C4-2B (cell line): ENCODE data around the gene UGT1A9.

Source experiments
- H3K27ac ChIP-seq: fragments of 450-650 bp; 2 replicates; pipeline ENCODE4 v1.5.1; 2017
- CTCF ChIP-seq: fragments of 450-650 bp; conservative IDR thresholded peaks from 2 replicates; pipeline ENCODE4 v1.5.1; 2017; ENCODE audit warnings: mild to moderate bottlenecking
- ZFX ChIP-seq: fragments of 450-650 bp; IDR thresholded peaks from 2 replicates; pipeline ENCODE4 v1.6.1; 2017

The UGT1A9 gene

GRCh38 chr2:233712611-233713261 is 41.0 kb downstream of the UGT1A9 start, which contains the start of gene UGT1A5:
Gene UGT1A5, plus strand, starts transcription at chr2:233712907. Its CDS starts 85 bp downstream, at chr2:233712992.
- H3K27ac ChIP-seq = peak within 1 kb of the TSS; percentile 47; the same call in 1 of the 2 replicates
- TF ChIP-seq ZFX = no peak
- no peak for TF ChIP-seq CTCF

- no peak for TF ChIP-seq ZFX
- no peak for TF ChIP-seq CTCF
- H3K27ac ChIP-seq = no peak overlapping the region
These were observed 41.5 kb downstream of the UGT1A9 start for GRCh38 chr2:233713262-233713615.

GRCh38 chr2:233714121-233714520 is 42.4 kb downstream of the UGT1A9 start:
- TF ChIP-seq ZFX (no peak), CTCF (no peak)
- H3K27ac ChIP-seq = no peak overlapping the region

- TF ChIP-seq CTCF (no peak), ZFX (no peak)
- no peak within 1 kb of the TSS for H3K27ac ChIP-seq
These were observed 46.9 kb downstream of the UGT1A9 start, which contains the start of gene UGT1A4 for GRCh38 chr2:233718552-233718951. Gene UGT1A4, plus strand, starts transcription at chr2:233718736. Its CDS starts 85 bp downstream, at chr2:233718821.

- TF ChIP-seq ZFX (no peak), CTCF (no peak)
- no peak within 1 kb of the TSS for H3K27ac ChIP-seq
These were observed 57.1 kb downstream of the UGT1A9 start, which contains the start of gene UGT1A3 for GRCh38 chr2:233728723-233729301. Gene UGT1A3, plus strand, starts transcription at chr2:233729042. Its CDS starts 85 bp downstream, at chr2:233729127.

- H3K27ac ChIP-seq = peak overlapping the region; percentile 2; the same call in 1 of the 2 replicates
These were observed 65.4 kb downstream of the UGT1A9 start for GRCh38 chr2:233736868-233737653.

GRCh38 chr2:233740870-233741269 is 69.2 kb downstream of the UGT1A9 start:
- TF ChIP-seq ZFX (no peak), CTCF (no peak)
- H3K27ac ChIP-seq = no peak overlapping the region
